Trophoblast cell (in vitro differentiated cells and primary cell): Measurements from ENCODE around the gene ACOT12.

Experiments
- DNase-seq, 2 donors: peaks; one replicate each; pipeline ENCODE4 v3.0.0-alpha.2; 2016
- H2AFZ ChIP-seq: 2 replicates; pipeline ENCODE4 v1.6.1; 2013; ENCODE audit warnings: low read length, moderate library complexity, mild to moderate bottlenecking; ENCODE audit not compliant: insufficient read depth, poor library complexity
- H2AK5ac ChIP-seq: 2 replicates; pipeline ENCODE4 v1.6.1; 2013; ENCODE audit warnings: mild to moderate bottlenecking, low read length
- H2BK120ac ChIP-seq: 2 replicates; pipeline ENCODE4 v1.6.1; 2013; ENCODE audit warnings: low read length, mild to moderate bottlenecking, moderate library complexity; ENCODE audit not compliant: insufficient read depth, poor library complexity
- H2BK12ac ChIP-seq: 2 replicates; pipeline ENCODE4 v1.6.1; 2013; ENCODE audit warnings: mild to moderate bottlenecking, low read length, moderate library complexity
- H2BK5ac ChIP-seq: 2 replicates; pipeline ENCODE4 v1.6.1; 2013; ENCODE audit warnings: low read length, low read depth, moderate library complexity, mild to moderate bottlenecking; ENCODE audit not compliant: poor library complexity
- H3K14ac ChIP-seq: 2 replicates; pipeline ENCODE4 v1.6.1; 2013; ENCODE audit warnings: mild to moderate bottlenecking, low read length
- H3K18ac ChIP-seq: 2 replicates; pipeline ENCODE4 v1.6.1; 2013; ENCODE audit warnings: mild to moderate bottlenecking, low read length
- H3K23ac ChIP-seq: 2 replicates; pipeline ENCODE4 v1.6.1; 2013; ENCODE audit warnings: low read length
- H3K27ac ChIP-seq: 2 replicates; pipeline ENCODE4 v1.5.1; 2013; ENCODE audit warnings: low read depth, mild to moderate bottlenecking, inconsistent platforms, low read length, moderate library complexity
- H3K27me3 ChIP-seq: 2 replicates; pipeline ENCODE4 v1.6.1; 2013; ENCODE audit warnings: inconsistent platforms, mild to moderate bottlenecking, low read length, moderate library complexity; ENCODE audit not compliant: insufficient read depth
- H3K36me3 ChIP-seq, 2 experiments: 1 replicate in 1 of 2; 2 replicates in 1 of 2; pipeline ENCODE4 v1.6.1; 2013; ENCODE audit warnings: low read length in 2 of 2, mild to moderate bottlenecking in 2 of 2, moderate library complexity in 1 of 2; ENCODE audit not compliant: insufficient read depth in 2 of 2, control insufficient read depth in 1 of 2
- H3K4ac ChIP-seq: 2 replicates; pipeline ENCODE4 v1.6.1; 2013; ENCODE audit warnings: low read depth, mild to moderate bottlenecking, low read length, moderate library complexity
- H3K4me1 ChIP-seq, 2 experiments: 1 replicate in 1 of 2; 2 replicates in 1 of 2; pipeline ENCODE4 v1.6.1; 2013; ENCODE audit warnings: low read length in 2 of 2, mild to moderate bottlenecking in 2 of 2, moderate library complexity in 1 of 2; ENCODE audit not compliant: insufficient read depth in 2 of 2, control insufficient read depth in 1 of 2
- H3K4me2 ChIP-seq: 2 replicates; pipeline ENCODE4 v1.6.1; 2013; ENCODE audit warnings: inconsistent platforms, mild to moderate bottlenecking, low read length, moderate library complexity
- H3K4me3 ChIP-seq: 2 replicates; pipeline ENCODE4 v1.5.1; 2013; ENCODE audit warnings: mild to moderate bottlenecking, low read depth, low read length, inconsistent platforms
- H3K79me1 ChIP-seq: one replicate; pipeline ENCODE4 v1.6.1; 2013; ENCODE audit warnings: low read length
- H3K79me2 ChIP-seq: 2 replicates; pipeline ENCODE4 v1.6.1; 2013; ENCODE audit warnings: low read length, mild to moderate bottlenecking; ENCODE audit not compliant: control insufficient read depth, insufficient read depth, poor library complexity
- H3K9ac ChIP-seq: 2 replicates; pipeline ENCODE4 v1.6.1; 2013; ENCODE audit warnings: mild to moderate bottlenecking, low read length
- H3K9me3 ChIP-seq: 2 replicates; pipeline ENCODE4 v1.6.1; 2013; ENCODE audit warnings: low read depth, mild to moderate bottlenecking, control low read depth, inconsistent platforms, low read length; ENCODE audit not compliant: insufficient read depth
- H4K12ac ChIP-seq: 2 replicates; pipeline ENCODE4 v1.6.1; 2013; ENCODE audit warnings: low read depth, mild to moderate bottlenecking, low read length, moderate library complexity
- H4K8ac ChIP-seq: 2 replicates; pipeline ENCODE4 v1.6.1; 2013; ENCODE audit warnings: low read depth, mild to moderate bottlenecking, low read length, moderate library complexity
- H4K91ac ChIP-seq: one replicate; pipeline ENCODE4 v1.6.1; 2013; ENCODE audit warnings: low read depth, mild to moderate bottlenecking, low read length, moderate library complexity
- WGBS: extraction: QIAGEN DNeasy Blood & Tissue Kit; methylation state at CpG from one replicate; pipeline ENCODE4 v1.1.7; 2013; ENCODE audit warnings: missing lambda C conversion rate; ENCODE audit not compliant: insufficient read length, insufficient coverage; ENCODE audit errors: extremely low coverage; 5-methylcytosine and 5-hydroxymethylcytosine counted together

The ACOT12 gene

GRCh38 chr5:81425569-81425968, 31.6 kb upstream of the ACOT12 start:
- H3K9ac ChIP-seq, result no peak overlapping the region
- H2BK12ac ChIP-seq, result no peak overlapping the region
- no peak overlapping the region for H3K18ac ChIP-seq
- H3K4me3 ChIP-seq, result no peak overlapping the region
- no CpG with 5 or more reads among the region's 2 CpGs for WGBS
- H4K91ac ChIP-seq, result no peak overlapping the region
- no peak overlapping the region for H2BK5ac ChIP-seq
- H3K27me3 ChIP-seq, result no peaks in the 10 kb centered on the region
- DNase-seq, result peak in 1 of 2 donors; percentile 63
- H3K4me2 ChIP-seq, result no peak overlapping the region
- H3K4ac ChIP-seq, result no peak overlapping the region
- no peaks in the 10 kb centered on the region for H3K79me1 ChIP-seq
- H3K4me1 ChIP-seq, result no peaks in the 10 kb centered on the region
- no peaks in the 10 kb centered on the region for H3K79me2 ChIP-seq
- H2AFZ ChIP-seq, result no peak overlapping the region
- H3K23ac ChIP-seq, result no peak overlapping the region
- no peak overlapping the region for H4K12ac ChIP-seq
- H3K27ac ChIP-seq, result no peak overlapping the region
- no peak overlapping the region for H4K8ac ChIP-seq
- no peak overlapping the region for H2BK120ac ChIP-seq
- no peak overlapping the region for H3K14ac ChIP-seq
- H3K9me3 ChIP-seq, result no peaks in the 10 kb centered on the region
- no peak overlapping the region for H2AK5ac ChIP-seq
- H3K36me3 ChIP-seq, result no peaks in the 10 kb centered on the region

GRCh38 chr5:81424728-81425127, 30.8 kb upstream of the ACOT12 start:
- no peak overlapping the region for H2AFZ ChIP-seq
- no peak overlapping the region for H4K91ac ChIP-seq
- WGBS, result no CpG with 5 or more reads among the region's 1 CpG
- no peak for DNase-seq
- H3K4me3 ChIP-seq, result no peak overlapping the region
- no peak overlapping the region for H2BK12ac ChIP-seq
- H3K79me2 ChIP-seq, result no peaks in the 10 kb centered on the region
- H3K18ac ChIP-seq, result no peak overlapping the region
- no peaks in the 10 kb centered on the region for H3K36me3 ChIP-seq
- H3K4ac ChIP-seq, result no peak overlapping the region
- no peak overlapping the region for H2BK120ac ChIP-seq
- H4K12ac ChIP-seq, result no peak overlapping the region
- H4K8ac ChIP-seq, result no peak overlapping the region
- H3K9ac ChIP-seq, result no peak overlapping the region
- no peaks in the 10 kb centered on the region for H3K9me3 ChIP-seq
- H3K4me2 ChIP-seq, result no peak overlapping the region
- no peaks in the 10 kb centered on the region for H3K79me1 ChIP-seq
- H3K27ac ChIP-seq, result no peak overlapping the region
- no peaks in the 10 kb centered on the region for H3K4me1 ChIP-seq
- no peak overlapping the region for H2AK5ac ChIP-seq
- no peak overlapping the region for H2BK5ac ChIP-seq
- no peak overlapping the region for H3K14ac ChIP-seq
- H3K23ac ChIP-seq, result no peak overlapping the region
- H3K27me3 ChIP-seq, result no peaks in the 10 kb centered on the region

- WGBS, result no CpG with 5 or more reads among the region's 2 CpGs
Observed at GRCh38 chr5:81422671-81423070, 28.7 kb upstream of the ACOT12 start.

GRCh38 chr5:81420039-81420667, 26.2 kb upstream of the ACOT12 start:
- Histone ChIP-seq H2BK5ac (no peak overlapping the region), H4K8ac (no peak overlapping the region), H3K79me1 (no peaks in the 10 kb centered on the region), H4K91ac (no peak overlapping the region), H3K79me2 (no peaks in the 10 kb centered on the region), H3K27ac (no peak overlapping the region), H3K14ac (no peak overlapping the region), H3K23ac (no peak overlapping the region), H3K4me3 (no peak overlapping the region), H2BK120ac (no peak overlapping the region), H3K18ac (no peak overlapping the region), H3K4ac (no peak overlapping the region), H3K4me2 (no peak overlapping the region), H3K27me3 (no peaks in the 10 kb centered on the region), H3K4me1 (no peaks in the 10 kb centered on the region), H2BK12ac (no peak overlapping the region), H3K9me3 (no peaks in the 10 kb centered on the region), H3K9ac (no peak overlapping the region), H4K12ac (no peak overlapping the region), H2AFZ (no peak overlapping the region), H2AK5ac (no peak overlapping the region), H3K36me3 (no peaks in the 10 kb centered on the region)
- no peak for DNase-seq
- WGBS, result no CpG with 5 or more reads among the region's 6 CpGs

More at GRCh38 chr5:81422671-81423070, 28.7 kb upstream of the ACOT12 start:
- Histone ChIP-seq H2BK120ac (no peak overlapping the region), H3K4ac (no peak overlapping the region), H2AK5ac (no peak overlapping the region), H2BK12ac (no peak overlapping the region), H3K27me3 (no peaks in the 10 kb centered on the region), H2AFZ (no peak overlapping the region), H3K14ac (no peak overlapping the region), H2BK5ac (no peak overlapping the region), H3K4me3 (no peak overlapping the region), H3K79me2 (no peaks in the 10 kb centered on the region), H3K79me1 (no peaks in the 10 kb centered on the region), H3K9me3 (no peaks in the 10 kb centered on the region), H3K4me1 (no peaks in the 10 kb centered on the region), H3K9ac (no peak overlapping the region), H4K12ac (no peak overlapping the region), H3K23ac (no peak overlapping the region), H4K8ac (no peak overlapping the region), H4K91ac (no peak overlapping the region), H3K36me3 (no peaks in the 10 kb centered on the region), H3K27ac (no peak overlapping the region), H3K4me2 (no peak overlapping the region), H3K18ac (no peak overlapping the region)
- DNase-seq, result peak in 1 of 2 donors; percentile 64
